ENCODE data around the gene SLC38A2.

The SLC38A2 gene

DNA sequence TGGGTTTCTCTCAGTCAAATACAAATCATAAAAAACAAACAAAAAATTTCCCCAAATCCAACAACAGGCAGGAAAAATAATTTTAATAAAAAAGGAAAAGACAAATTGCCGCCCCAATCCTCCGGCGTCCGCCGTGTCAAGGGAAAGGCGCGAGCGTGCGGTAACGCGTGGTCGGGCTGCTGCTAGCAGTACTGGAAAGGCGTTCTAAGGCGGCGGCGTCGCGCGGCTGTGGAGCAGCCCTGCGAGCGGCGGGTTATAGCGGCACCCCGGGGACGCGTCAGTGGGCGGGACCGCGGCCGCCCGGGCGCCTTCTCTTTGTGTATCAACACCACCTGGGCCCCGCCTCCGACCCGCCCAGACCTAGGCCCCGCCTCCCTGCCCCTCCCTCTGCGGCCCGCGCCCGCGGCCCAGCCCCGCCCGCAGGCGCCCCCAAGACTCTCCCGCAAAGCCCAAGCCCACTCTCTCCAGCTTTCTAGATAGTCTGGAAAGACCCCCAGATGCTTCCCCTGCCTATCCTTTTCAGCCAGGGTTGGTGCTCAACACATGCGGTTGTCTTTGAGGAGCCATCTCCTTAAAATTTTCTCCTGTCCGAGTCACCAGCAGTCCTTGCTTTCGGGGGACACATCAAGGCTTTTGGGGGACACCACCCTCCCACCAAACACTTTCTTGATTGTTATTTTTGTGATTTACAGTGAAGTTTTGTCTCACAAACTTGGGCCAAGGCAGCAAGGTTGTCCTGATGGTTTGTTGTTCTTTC is at the start of gene SLC38A2:
Gene SLC38A2 (minus strand): TSS at position 230 of the 757 bp plus-strand sequence. CDS start 1,480 bp downstream, outside the sequence.
- Histone ChIP-seq H3K4me1 (ENCODE audit: control insufficient read depth, low read length) (peaks cover 33% of the 10 kb centered on the region), H3K9me3 (ENCODE audit: control insufficient read depth, insufficient read depth, low read length) (no peaks in the 10 kb centered on the region), H3K27me3 (ENCODE audit: control insufficient read depth, low read length) (peaks cover 21% of the 10 kb centered on the region), H3F3A (ENCODE audit: control insufficient read depth, insufficient read depth) (no peaks in the 10 kb centered on the region), H4K20me1 (ENCODE audit: control insufficient read depth, insufficient read depth, low read depth, low read length) (peaks cover 22% of the 10 kb centered on the region), H3K9me2 (replicated peaks; ENCODE audit: control insufficient read depth, low read length) (no peaks in the 10 kb centered on the region), H3K4me3 (ENCODE audit: low read length) (peak within 1 kb of the TSS; percentile 93), H3K4me2 (ENCODE audit: low read length) (peak within 1 kb of the TSS; percentile 71), H3K79me2 (ENCODE audit: control insufficient read depth, low read length) (peaks cover 44% of the 10 kb centered on the region), H3K27ac (ENCODE audit: low read depth, low read length) (peak within 1 kb of the TSS; percentile 67), H3K36me3 (ENCODE audit: control insufficient read depth, low read length) (peaks cover 42% of the 10 kb centered on the region)
- TF ChIP-seq, protein P1, sequence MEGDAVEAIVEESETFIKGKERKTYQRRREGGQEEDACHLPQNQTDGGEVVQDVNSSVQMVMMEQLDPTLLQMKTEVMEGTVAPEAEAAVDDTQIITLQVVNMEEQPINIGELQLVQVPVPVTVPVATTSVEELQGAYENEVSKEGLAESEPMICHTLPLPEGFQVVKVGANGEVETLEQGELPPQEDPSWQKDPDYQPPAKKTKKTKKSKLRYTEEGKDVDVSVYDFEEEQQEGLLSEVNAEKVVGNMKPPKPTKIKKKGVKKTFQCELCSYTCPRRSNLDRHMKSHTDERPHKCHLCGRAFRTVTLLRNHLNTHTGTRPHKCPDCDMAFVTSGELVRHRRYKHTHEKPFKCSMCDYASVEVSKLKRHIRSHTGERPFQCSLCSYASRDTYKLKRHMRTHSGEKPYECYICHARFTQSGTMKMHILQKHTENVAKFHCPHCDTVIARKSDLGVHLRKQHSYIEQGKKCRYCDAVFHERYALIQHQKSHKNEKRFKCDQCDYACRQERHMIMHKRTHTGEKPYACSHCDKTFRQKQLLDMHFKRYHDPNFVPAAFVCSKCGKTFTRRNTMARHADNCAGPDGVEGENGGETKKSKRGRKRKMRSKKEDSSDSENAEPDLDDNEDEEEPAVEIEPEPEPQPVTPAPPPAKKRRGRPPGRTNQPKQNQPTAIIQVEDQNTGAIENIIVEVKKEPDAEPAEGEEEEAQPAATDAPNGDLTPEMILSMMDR (IDR thresholded peaks at IDR 0.05; ENCODE audit: low read depth, low read length, poor library complexity, severe bottlenecking), result no peak
- TF ChIP-seq EZH2phosphoT487 (IDR thresholded peaks at IDR 0.05; ENCODE audit: borderline replicate concordance, low read length), result no peak

DNA sequence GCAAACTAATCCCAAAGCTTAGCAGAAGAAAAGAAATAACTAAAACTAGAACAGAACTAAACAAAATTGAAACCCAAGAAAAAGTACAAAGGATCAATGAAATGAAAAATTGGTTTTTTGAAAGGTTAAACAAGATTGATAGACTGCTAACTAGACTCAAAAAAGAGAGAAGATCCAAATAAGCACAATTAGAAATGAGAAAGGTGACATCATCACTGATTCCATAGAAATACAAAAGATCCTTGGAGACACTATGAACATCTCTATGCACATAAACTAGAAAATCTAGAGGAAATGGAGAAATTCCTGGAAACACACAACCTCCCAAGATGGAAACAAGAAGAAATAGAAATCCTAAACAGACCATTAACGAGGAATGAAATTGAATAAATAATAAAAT is 47.1 kb upstream of the SLC38A2 start:
- no peak for TF ChIP-seq EZH2phosphoT487 (IDR thresholded peaks at IDR 0.05; ENCODE audit: borderline replicate concordance, low read length)
- TF ChIP-seq, protein P1 (IDR thresholded peaks at IDR 0.05; ENCODE audit: low read depth, low read length, poor library complexity, severe bottlenecking), result no peak
- no peak overlapping the region for H3K4me2 ChIP-seq (ENCODE audit: low read length)
- H3K4me3 ChIP-seq (ENCODE audit: low read length), result no peak overlapping the region
- H3K27me3 ChIP-seq (ENCODE audit: control insufficient read depth, low read length), result no peaks in the 10 kb centered on the region
- H3K79me2 ChIP-seq (ENCODE audit: control insufficient read depth, low read length), result no peaks in the 10 kb centered on the region
- H3K9me3 ChIP-seq (ENCODE audit: control insufficient read depth, insufficient read depth, low read length), result no peaks in the 10 kb centered on the region
- no peaks in the 10 kb centered on the region for H3F3A ChIP-seq (ENCODE audit: control insufficient read depth, insufficient read depth)
- no peaks in the 10 kb centered on the region for H3K4me1 ChIP-seq (ENCODE audit: control insufficient read depth, low read length)
- H3K27ac ChIP-seq (ENCODE audit: low read depth, low read length), result no peak overlapping the region
- no peaks in the 10 kb centered on the region for H3K9me2 ChIP-seq (replicated peaks; ENCODE audit: control insufficient read depth, low read length)
- H4K20me1 ChIP-seq (ENCODE audit: control insufficient read depth, insufficient read depth, low read depth, low read length), result no peaks in the 10 kb centered on the region
- H3K36me3 ChIP-seq (ENCODE audit: control insufficient read depth, low read length), result no peaks in the 10 kb centered on the region

DNA sequence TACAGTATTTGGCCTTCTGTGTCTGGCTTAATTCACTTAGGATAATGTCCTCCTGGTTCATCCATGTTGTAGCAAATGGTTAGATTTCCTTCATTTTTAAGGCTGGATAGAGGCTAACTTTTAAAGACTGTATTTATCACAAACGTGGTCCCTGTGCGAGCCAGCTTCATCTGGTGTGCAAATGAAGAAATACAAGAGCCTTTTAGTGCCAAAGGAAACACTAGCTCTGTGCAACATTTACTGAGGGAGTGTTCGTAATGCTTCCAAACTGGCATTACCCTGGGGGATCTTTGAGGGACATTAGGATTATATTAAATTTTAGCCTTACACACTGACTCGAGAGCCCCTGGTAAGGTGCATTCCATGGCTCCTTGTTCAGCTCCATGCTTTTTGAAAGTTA is 43.0 kb upstream of the SLC38A2 start:
- Histone ChIP-seq H3K4me3 (ENCODE audit: low read length) (no peak overlapping the region), H3K4me1 (ENCODE audit: control insufficient read depth, low read length) (no peaks in the 10 kb centered on the region), H3K9me2 (replicated peaks; ENCODE audit: control insufficient read depth, low read length) (no peaks in the 10 kb centered on the region), H3K79me2 (ENCODE audit: control insufficient read depth, low read length) (no peaks in the 10 kb centered on the region), H3K27ac (ENCODE audit: low read depth, low read length) (no peak overlapping the region), H3F3A (ENCODE audit: control insufficient read depth, insufficient read depth) (no peaks in the 10 kb centered on the region), H3K27me3 (ENCODE audit: control insufficient read depth, low read length) (peaks cover 7% of the 10 kb centered on the region; the same call in 1 of the 2 replicates), H3K36me3 (ENCODE audit: control insufficient read depth, low read length) (no peaks in the 10 kb centered on the region), H3K4me2 (ENCODE audit: low read length) (no peak overlapping the region), H3K9me3 (ENCODE audit: control insufficient read depth, insufficient read depth, low read length) (no peaks in the 10 kb centered on the region), H4K20me1 (ENCODE audit: control insufficient read depth, insufficient read depth, low read depth, low read length) (no peaks in the 10 kb centered on the region)
- TF ChIP-seq, protein P1 (IDR thresholded peaks at IDR 0.05; ENCODE audit: low read depth, low read length, poor library complexity, severe bottlenecking), result no peak
- no peak for TF ChIP-seq EZH2phosphoT487 (IDR thresholded peaks at IDR 0.05; ENCODE audit: borderline replicate concordance, low read length)

Data from DOHH2 (cell line).